ENCODE data around the gene HOXC9.

The HOXC9 gene

DNA sequence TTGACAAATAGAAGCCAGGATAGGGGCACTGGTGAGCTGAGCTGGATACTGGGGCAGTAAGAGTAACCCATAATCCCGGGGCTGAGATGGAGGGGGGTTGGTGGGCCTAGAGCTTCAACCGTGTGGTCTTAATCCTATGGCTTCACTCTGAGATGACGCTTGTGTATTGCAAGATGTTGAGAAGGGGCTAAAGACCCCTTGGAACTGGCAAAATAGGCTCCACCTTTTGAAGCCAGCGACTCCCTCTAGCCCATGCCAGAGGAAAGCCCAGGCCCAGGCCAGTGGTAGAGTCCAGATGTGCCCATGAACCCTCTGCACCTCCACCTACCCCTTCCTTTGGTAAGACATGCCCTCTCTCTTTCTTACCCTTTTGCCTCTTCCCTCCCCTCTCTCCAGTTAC lies 40.6 kb upstream of the HOXC9 start:
- H3K27ac ChIP-seq (replicated peaks): no peak overlapping the region
- DNase-seq (ENCODE audit: low read depth in 1 of 2, low spot score in 1 of 2): no peak
- H3K4me3 ChIP-seq (replicated peaks; ENCODE audit: insufficient read depth, low read length): no peak overlapping the region
- TF ChIP-seq, protein P1, sequence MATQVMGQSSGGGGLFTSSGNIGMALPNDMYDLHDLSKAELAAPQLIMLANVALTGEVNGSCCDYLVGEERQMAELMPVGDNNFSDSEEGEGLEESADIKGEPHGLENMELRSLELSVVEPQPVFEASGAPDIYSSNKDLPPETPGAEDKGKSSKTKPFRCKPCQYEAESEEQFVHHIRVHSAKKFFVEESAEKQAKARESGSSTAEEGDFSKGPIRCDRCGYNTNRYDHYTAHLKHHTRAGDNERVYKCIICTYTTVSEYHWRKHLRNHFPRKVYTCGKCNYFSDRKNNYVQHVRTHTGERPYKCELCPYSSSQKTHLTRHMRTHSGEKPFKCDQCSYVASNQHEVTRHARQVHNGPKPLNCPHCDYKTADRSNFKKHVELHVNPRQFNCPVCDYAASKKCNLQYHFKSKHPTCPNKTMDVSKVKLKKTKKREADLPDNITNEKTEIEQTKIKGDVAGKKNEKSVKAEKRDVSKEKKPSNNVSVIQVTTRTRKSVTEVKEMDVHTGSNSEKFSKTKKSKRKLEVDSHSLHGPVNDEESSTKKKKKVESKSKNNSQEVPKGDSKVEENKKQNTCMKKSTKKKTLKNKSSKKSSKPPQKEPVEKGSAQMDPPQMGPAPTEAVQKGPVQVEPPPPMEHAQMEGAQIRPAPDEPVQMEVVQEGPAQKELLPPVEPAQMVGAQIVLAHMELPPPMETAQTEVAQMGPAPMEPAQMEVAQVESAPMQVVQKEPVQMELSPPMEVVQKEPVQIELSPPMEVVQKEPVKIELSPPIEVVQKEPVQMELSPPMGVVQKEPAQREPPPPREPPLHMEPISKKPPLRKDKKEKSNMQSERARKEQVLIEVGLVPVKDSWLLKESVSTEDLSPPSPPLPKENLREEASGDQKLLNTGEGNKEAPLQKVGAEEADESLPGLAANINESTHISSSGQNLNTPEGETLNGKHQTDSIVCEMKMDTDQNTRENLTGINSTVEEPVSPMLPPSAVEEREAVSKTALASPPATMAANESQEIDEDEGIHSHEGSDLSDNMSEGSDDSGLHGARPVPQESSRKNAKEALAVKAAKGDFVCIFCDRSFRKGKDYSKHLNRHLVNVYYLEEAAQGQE (IDR thresholded peaks at IDR 0.05; ENCODE audit: insufficient replicate concordance, low read depth): no peak
- TF ChIP-seq SPI1 (IDR thresholded peaks at IDR 0.05; ENCODE audit: borderline replicate concordance, low read depth): no peak
- peaks cover 95% of the 10 kb centered on the region for H3K27me3 ChIP-seq (ENCODE audit: insufficient read depth, poor library complexity, severe bottlenecking)

DNA sequence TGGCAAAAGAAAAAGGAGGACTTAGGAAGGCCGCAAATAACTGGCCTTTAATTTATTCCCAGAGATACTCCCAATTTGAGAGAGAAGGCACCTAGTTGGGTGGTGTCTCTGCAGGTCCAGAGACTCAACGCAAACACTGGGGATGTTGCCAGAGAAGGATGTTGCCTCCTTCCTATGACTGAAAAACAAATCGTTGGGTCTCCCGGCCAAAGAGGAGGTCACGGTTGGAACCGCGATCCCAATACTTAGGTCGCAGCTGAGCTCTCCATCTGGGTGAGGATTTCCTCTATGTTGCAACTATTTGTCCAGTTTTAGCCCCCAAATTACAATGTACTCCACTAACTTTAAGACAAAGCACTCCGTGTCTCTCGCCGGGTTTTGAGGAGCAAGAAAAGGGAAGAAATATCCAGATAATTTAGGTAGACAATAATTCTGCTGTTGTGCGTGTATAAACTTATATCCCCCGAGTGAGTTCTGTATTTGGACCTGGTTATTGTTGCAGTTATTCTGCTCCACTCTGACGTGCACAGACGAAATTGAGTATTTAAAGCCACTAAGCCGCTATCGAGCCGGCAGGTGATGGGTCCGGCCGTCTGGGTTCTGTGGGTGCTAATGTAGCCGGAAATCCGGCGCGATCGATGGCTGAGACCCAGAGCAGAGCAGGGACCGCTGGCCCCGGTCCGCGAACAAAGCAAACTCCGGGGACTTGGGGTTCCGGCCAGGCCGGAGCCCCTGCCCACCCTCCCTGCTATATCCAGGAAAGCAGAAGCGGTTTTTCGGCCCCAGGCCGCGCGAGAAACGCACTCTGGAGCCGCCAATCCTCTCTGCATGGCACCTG lies 39.6 kb upstream of the HOXC9 start:
- TF ChIP-seq, protein P1 (IDR thresholded peaks at IDR 0.05; ENCODE audit: insufficient replicate concordance, low read depth): no peak
- TF ChIP-seq, protein P2, sequence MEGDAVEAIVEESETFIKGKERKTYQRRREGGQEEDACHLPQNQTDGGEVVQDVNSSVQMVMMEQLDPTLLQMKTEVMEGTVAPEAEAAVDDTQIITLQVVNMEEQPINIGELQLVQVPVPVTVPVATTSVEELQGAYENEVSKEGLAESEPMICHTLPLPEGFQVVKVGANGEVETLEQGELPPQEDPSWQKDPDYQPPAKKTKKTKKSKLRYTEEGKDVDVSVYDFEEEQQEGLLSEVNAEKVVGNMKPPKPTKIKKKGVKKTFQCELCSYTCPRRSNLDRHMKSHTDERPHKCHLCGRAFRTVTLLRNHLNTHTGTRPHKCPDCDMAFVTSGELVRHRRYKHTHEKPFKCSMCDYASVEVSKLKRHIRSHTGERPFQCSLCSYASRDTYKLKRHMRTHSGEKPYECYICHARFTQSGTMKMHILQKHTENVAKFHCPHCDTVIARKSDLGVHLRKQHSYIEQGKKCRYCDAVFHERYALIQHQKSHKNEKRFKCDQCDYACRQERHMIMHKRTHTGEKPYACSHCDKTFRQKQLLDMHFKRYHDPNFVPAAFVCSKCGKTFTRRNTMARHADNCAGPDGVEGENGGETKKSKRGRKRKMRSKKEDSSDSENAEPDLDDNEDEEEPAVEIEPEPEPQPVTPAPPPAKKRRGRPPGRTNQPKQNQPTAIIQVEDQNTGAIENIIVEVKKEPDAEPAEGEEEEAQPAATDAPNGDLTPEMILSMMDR (IDR thresholded peaks at IDR 0.05; ENCODE audit: insufficient read depth, low read length): no peak
- TF ChIP-seq POLR2AphosphoS5 (IDR thresholded peaks at IDR 0.05; ENCODE audit: low read depth) (no peak), SPI1 (IDR thresholded peaks at IDR 0.05; ENCODE audit: borderline replicate concordance, low read depth) (no peak)
- Histone ChIP-seq H3K27ac (replicated peaks) (no peak overlapping the region), H3K4me3 (replicated peaks; ENCODE audit: insufficient read depth, low read length) (no peak overlapping the region), H3K27me3 (ENCODE audit: insufficient read depth, poor library complexity, severe bottlenecking) (peaks cover 97% of the 10 kb centered on the region)
- DNase-seq (ENCODE audit: low read depth in 1 of 2, low spot score in 1 of 2): no peak

DNA sequence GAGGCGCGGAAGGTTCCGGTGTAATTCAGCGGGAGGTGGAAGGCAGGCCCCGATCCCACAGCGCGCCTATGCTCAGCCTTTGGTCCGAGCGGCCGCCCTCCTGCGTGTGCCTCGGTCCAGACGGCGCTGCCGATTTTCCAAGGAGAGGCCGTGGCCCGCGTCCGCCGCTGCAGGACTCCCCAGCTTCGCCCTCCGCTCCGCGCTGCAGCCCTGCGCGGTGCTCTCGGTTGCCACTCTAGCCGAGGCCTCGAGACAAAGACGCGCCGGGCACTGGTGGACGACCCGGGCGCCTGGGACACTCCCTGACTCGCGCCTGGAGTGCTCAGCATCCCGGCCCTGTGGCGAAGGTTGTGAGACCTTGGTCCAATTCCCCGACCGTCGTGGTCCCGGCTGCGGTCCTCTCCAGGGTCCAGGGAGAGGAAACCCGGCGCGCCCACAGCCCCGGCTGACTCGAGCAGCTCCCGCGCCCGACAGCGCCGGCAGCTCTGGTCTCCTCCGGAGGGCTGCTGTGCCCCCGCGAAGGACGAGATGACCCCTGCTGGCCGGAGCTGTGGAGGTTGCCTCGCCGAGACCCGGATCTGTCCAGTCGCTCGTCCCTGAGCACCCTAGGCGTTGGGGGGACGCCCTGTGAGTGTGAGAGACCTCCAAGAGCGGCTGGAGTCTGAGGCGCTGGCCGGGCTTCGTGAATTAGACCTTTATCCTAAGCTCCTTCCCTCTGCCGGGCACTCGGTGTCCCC lies 38.8 kb upstream of the HOXC9 start:
- no peak for DNase-seq (ENCODE audit: low read depth in 1 of 2, low spot score in 1 of 2)
- Histone ChIP-seq H3K4me3 (replicated peaks; ENCODE audit: insufficient read depth, low read length) (no peak overlapping the region), H3K27ac (replicated peaks) (no peak overlapping the region), H3K27me3 (ENCODE audit: insufficient read depth, poor library complexity, severe bottlenecking) (peaks cover 97% of the 10 kb centered on the region)
- TF ChIP-seq POLR2AphosphoS5 (IDR thresholded peaks at IDR 0.05; ENCODE audit: low read depth) (no peak), GABPA (IDR thresholded peaks at IDR 0.05; ENCODE audit: low read depth) (no peak), SPI1 (IDR thresholded peaks at IDR 0.05; ENCODE audit: borderline replicate concordance, low read depth) (no peak)
- TF ChIP-seq, protein P1 (IDR thresholded peaks at IDR 0.05; ENCODE audit: insufficient replicate concordance, low read depth): no peak
- TF ChIP-seq, protein P2 (IDR thresholded peaks at IDR 0.05; ENCODE audit: insufficient read depth, low read length): no peak
